ENCODE results near the gene ZSCAN22.
A peak's percentile ranks its signal among the peaks of the same experiment; 100 is the strongest.
"Not testable (repeated sequence)": the region's sequence is repeated elsewhere in the genome, so short reads cannot be mapped to it uniquely, and the experiment has no call there.

The ZSCAN22 gene

DNA sequence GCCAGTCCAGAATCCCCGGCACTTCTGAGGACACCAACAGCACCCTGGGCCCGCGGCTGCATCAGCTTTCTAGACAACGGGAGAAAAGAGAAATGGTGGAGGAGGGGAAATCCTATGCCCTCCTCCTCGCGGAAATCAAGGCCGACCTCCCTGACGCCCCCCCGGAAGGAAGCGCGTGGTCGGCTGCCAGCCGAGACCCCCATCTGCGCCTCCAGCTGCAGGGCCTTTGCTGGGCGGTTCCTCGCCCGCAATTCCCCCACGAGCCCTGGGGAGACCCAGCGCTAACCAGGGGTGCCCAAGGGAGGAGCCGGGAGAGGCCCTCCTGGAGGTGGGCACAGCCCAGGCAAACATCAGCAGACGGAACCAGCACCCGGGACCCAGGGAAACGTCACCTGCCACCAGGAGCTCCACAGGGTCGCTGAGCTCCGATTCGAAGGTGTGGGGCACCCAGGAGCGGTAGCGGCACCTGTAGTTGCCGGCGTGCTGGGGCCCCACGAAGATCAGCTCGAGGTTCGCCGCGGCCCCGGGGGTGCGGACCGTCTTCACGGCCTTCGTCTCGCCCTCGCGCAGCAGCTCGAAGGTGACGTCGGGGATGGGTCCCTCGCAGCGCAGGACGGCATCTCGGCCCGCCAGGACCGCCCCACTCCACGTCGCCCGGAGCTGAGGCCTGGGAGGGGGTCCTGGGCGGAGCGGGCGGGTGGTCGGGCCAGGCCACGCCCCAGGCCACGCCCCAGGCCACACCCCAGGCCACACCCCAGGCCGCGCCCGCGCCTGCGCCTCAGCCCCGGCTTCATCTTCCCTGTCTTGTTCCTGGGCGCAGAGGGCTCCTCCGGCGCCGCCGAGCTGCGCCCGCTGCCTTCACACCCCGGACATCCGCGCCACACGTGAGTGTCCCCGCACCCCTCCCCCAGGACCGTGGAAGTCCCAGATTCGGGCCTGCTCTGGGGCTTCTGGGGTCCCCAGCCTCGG is 20.5 kb downstream of the ZSCAN22 start:
- DNase-seq (ENCODE audit: low read depth, low spot score) = no peak
- TF ChIP-seq, protein P1, sequence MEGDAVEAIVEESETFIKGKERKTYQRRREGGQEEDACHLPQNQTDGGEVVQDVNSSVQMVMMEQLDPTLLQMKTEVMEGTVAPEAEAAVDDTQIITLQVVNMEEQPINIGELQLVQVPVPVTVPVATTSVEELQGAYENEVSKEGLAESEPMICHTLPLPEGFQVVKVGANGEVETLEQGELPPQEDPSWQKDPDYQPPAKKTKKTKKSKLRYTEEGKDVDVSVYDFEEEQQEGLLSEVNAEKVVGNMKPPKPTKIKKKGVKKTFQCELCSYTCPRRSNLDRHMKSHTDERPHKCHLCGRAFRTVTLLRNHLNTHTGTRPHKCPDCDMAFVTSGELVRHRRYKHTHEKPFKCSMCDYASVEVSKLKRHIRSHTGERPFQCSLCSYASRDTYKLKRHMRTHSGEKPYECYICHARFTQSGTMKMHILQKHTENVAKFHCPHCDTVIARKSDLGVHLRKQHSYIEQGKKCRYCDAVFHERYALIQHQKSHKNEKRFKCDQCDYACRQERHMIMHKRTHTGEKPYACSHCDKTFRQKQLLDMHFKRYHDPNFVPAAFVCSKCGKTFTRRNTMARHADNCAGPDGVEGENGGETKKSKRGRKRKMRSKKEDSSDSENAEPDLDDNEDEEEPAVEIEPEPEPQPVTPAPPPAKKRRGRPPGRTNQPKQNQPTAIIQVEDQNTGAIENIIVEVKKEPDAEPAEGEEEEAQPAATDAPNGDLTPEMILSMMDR (IDR thresholded peaks at IDR 0.05; ENCODE audit: insufficient read depth, low read length, missing control alignments) = no peak
- POLR2A ChIA-PET = interaction anchor here (0.6 to 3.4 kb wide), 9 partner anchors 8 to 944 kb away, joined by 3 to 22 read pairs (median 6); partner anchors contain the start of genes ZNF274, ZNF497, ZNF584 and ZSCAN22
- peak overlapping the region; percentile 78 for H3K4me3 ChIP-seq (ENCODE audit: low read depth, low read length)
- CTCF ChIA-PET = interaction anchor here (0.7 kb wide), 1 partner anchor 631 kb away, joined by 3 read pairs; no protein-coding TSS in a partner anchor

DNA sequence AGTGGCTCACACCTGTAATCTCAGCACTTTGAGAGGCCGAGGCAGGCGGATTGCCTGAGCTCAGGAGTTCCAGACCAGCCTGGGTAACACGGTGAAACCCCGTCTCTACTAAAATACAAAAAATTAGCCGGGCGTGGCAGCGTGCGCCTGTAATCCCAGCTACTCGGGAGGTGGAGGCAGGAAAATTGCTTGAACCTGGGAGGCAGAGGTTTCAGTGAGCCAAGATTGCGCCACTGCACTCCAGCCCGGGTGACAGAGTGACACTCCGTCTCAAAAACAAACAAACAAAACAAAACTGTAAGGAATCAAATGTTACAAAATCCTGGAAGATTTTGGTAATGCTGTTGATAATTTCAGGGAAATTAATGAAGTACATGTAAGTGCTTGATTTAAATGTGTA is 21.3 kb downstream of the ZSCAN22 start:
- ChIA-PET POLR2A (interaction anchor here (1.6 to 3.4 kb wide), 5 partner anchors 9 to 165 kb away, joined by 4 to 22 read pairs (median 8); partner anchors contain the start of genes ZNF274 and ZNF497), CTCF (interaction anchor here (0.6 to 0.7 kb wide), 4 partner anchors 8 to 193 kb away, joined by 3 to 4 read pairs (median 4); partner anchors contain the start of gene ZNF497)
- not testable (repeated sequence) for DNase-seq (ENCODE audit: low read depth, low spot score)
- peak overlapping the region; percentile 78 for H3K4me3 ChIP-seq (ENCODE audit: low read depth, low read length)

DNA sequence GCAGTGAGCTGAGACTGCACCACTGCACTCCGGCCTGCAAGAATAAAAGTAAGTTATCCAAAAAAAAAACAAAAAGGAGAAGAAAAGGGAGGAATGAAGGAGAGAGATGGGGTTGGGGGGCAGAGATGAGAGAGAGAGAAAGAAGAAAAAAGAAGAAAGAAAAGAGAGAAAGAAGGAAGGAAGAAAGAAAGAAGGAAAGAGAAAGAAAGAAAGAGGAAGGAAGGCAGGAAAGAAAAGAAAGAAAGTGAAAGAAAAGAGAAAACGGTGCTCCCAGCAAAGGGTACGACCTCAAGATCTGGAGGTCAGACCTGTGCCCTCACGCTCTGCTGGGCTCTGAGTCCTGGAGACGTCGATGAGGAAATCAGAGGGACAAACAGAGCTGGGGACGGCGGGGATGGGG is 22.8 kb downstream of the ZSCAN22 start:
- TF ChIP-seq, protein P1 (IDR thresholded peaks at IDR 0.05; ENCODE audit: insufficient read depth, low read length, missing control alignments) = no peak
- CTCF ChIA-PET = no interaction called here
- POLR2A ChIA-PET = interaction anchor here (3.4 kb wide), 1 partner anchor 13 kb away, joined by 22 read pairs; the partner anchor contains the start of gene ZNF497
- no peak overlapping the region for H3K4me3 ChIP-seq (ENCODE audit: low read depth, low read length)
- DNase-seq (ENCODE audit: low read depth, low spot score) = no peak

DNA sequence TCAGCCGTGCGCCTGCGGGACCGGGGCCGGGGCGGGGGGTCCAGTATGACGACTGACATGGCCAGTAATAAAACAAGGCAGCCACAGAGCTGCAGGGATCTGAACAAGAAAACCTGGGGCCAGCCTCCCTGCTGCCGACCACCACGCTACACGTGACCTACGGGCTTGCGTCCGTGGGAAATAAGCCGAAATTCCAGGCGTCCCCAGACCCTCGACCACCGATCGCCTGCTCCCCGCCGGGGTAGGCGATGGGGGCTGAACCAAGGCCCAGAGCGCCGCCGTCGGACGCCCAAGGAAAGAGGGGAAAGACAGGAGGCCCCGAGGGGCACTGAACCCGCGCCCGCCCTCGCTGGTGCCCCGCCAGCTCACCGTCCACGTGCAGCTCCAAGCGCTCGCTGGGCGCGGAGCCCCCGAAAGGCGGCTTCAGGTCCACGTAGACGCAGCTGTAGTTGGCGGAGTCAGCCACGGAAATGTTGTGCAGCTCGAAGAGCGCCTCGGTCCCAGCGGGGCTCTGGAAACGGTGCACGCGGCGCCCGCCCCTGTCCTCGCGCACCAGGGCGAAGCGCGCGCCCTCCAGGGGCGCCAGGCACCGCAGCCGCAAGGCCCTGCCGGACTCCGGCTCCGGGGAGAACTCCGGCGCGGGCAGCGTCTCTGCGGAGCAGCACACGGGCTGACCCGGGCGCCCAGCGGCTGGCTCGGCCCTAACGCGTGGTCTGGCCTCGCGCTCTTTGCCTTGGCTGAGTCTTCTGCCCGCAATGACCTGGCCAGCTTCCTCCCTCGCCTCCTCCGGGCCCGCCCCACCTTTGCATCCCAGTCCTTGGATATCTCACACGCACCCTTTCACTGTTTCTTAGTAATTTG is 23.4 kb downstream of the ZSCAN22 start:
- ChIA-PET CTCF (no interaction called here), POLR2A (no interaction called here)
- no peak overlapping the region for H3K4me3 ChIP-seq (ENCODE audit: low read depth, low read length)
- DNase-seq (ENCODE audit: low read depth, low spot score) = no peak
- TF ChIP-seq, protein P1 (IDR thresholded peaks at IDR 0.05; ENCODE audit: insufficient read depth, low read length, missing control alignments) = no peak

DNA sequence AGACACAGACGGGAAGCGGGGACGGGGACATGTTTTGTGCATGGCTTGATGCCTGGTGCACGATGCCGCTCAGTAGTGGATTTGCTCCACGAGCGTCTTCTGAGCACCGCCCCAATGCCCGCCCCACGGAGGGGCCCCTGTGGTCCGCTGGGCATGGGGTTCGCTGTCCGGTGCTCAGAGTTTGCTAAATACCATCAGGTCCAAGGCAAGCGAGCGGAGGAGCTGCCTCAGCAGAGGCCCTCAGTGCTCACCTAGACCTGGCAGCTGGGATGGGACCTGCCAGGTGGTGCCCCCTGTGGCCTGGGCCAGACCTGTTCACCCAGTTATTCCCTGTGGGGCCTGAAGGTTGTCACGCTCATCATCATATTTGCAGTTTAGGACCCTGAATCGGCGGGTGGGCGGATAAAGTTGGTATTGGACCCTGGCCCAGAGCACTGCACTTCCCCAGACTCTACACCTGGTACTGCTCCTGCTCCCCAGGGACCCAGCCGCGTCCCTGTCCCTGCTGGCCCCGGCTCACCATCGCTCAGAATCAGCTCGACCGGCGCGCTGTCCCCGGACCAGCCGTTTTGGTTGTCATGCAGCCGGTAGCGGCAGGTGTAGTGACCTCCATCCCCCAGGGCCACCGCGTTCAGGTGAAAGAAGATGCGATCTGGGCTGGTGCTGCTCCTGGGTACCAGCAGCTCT is 24.2 kb downstream of the ZSCAN22 start:
- POLR2A ChIA-PET = interaction anchor here (1.1 kb wide), 1 partner anchor 11 kb away, joined by 3 read pairs; the partner anchor contains the start of gene ZNF497
- CTCF ChIA-PET = no interaction called here
- no peak for DNase-seq (ENCODE audit: low read depth, low spot score)
- no peak overlapping the region for H3K4me3 ChIP-seq (ENCODE audit: low read depth, low read length)
- TF ChIP-seq, protein P1 (IDR thresholded peaks at IDR 0.05; ENCODE audit: insufficient read depth, low read length, missing control alignments) = no peak

DNA sequence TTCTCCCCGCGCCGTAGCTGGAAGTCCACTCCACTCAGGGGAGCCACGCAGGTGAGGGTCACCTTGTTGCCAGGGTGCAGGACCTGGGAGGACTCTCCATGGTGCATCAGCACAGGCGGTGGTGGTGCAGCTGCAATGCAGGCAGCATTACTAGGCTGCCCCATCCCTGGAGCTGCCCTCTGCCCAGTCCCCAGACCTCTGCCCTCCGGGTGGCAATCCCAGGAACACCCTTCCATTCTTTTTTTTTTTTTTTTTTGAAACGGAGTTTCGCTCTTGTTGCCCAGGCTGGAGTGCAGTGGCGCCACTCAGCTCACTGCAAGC is 24.7 kb downstream of the ZSCAN22 start:
- no peak for DNase-seq (ENCODE audit: low read depth, low spot score)
- CTCF ChIA-PET = no interaction called here
- TF ChIP-seq, protein P1 (IDR thresholded peaks at IDR 0.05; ENCODE audit: insufficient read depth, low read length, missing control alignments) = no peak
- POLR2A ChIA-PET = interaction anchor here (1.1 kb wide), 1 partner anchor 11 kb away, joined by 3 read pairs; the partner anchor contains the start of gene ZNF497
- no peak overlapping the region for H3K4me3 ChIP-seq (ENCODE audit: low read depth, low read length)
